Kidney epithelial cell (primary cell): Measurements from ENCODE around the gene LRRN2. TPM values are rescaled to one million over a fixed set of nuclear protein-coding genes. Genes with fewer than 3 reads are reported as not detected.
"Not testable (repeated sequence)": the region's sequence is repeated elsewhere in the genome, so short reads cannot be mapped to it uniquely, and the experiment has no call there.

Experiments used
- DNase-seq: peaks from one replicate; pipeline ENCODE4 v3.0.0-alpha.2; 2010; ENCODE audit warnings: low read depth
- H3K27me3 ChIP-seq: 2 replicates; pipeline ENCODE4 v1.6.0; 2011; ENCODE audit warnings: low read length; ENCODE audit not compliant: control insufficient read depth, insufficient read depth
- H3K36me3 ChIP-seq: 2 replicates; pipeline ENCODE4 v1.5.1; 2011; ENCODE audit warnings: low read length; ENCODE audit not compliant: control insufficient read depth, insufficient read depth
- H3K4me3 ChIP-seq: 2 replicates; pipeline ENCODE4 v1.5.1; 2011; ENCODE audit warnings: low read depth, mild to moderate bottlenecking, control low read depth, low read length
- total RNA-seq: library from RNA; depleted of rRNA; stranded (reverse); fragments of >200 nt; gene quantifications from 2 replicates; pipeline ENCODE4 v1.2.3, GENCODE V29; 2015
- TF ChIP-seq, protein P1 (sequence below): IDR thresholded peaks from 2 replicates; pipeline ENCODE4 v1.5.1; 2011; ENCODE audit warnings: mild to moderate bottlenecking, moderate library complexity, low read length, control low read depth, inconsistent platforms; ENCODE audit not compliant: insufficient read depth, poor library complexity, severe bottlenecking

Gene LRRN2
- total RNA-seq, 1 donor from 2014 or later = 7.6 TPM

DNA sequence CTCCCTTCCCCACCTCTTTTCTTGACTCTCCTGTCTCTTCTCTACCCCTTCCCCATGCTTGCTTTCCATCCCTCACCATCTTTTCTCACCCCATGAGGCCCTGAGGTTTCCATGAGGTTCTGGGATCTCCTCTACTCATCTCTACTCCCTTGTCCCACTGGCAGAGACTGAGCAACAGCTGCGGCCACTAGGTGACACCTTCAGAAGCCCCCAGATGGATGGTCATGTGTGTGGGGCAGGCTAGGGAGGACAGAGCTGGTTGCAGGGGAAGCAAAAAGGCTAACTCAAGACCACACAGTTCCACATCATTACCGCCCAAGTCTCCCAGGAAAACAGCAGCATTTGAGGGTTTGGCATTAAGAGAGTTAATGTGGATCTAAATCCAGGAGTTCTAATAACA lies 45.0 kb downstream of the LRRN2 start:
- H3K4me3 ChIP-seq = no peak overlapping the region
- H3K36me3 ChIP-seq = no peaks in the 10 kb centered on the region
- TF ChIP-seq, protein P1, sequence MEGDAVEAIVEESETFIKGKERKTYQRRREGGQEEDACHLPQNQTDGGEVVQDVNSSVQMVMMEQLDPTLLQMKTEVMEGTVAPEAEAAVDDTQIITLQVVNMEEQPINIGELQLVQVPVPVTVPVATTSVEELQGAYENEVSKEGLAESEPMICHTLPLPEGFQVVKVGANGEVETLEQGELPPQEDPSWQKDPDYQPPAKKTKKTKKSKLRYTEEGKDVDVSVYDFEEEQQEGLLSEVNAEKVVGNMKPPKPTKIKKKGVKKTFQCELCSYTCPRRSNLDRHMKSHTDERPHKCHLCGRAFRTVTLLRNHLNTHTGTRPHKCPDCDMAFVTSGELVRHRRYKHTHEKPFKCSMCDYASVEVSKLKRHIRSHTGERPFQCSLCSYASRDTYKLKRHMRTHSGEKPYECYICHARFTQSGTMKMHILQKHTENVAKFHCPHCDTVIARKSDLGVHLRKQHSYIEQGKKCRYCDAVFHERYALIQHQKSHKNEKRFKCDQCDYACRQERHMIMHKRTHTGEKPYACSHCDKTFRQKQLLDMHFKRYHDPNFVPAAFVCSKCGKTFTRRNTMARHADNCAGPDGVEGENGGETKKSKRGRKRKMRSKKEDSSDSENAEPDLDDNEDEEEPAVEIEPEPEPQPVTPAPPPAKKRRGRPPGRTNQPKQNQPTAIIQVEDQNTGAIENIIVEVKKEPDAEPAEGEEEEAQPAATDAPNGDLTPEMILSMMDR = no peak
- peaks cover 2% of the 10 kb centered on the region for H3K27me3 ChIP-seq
- no peak for DNase-seq

DNA sequence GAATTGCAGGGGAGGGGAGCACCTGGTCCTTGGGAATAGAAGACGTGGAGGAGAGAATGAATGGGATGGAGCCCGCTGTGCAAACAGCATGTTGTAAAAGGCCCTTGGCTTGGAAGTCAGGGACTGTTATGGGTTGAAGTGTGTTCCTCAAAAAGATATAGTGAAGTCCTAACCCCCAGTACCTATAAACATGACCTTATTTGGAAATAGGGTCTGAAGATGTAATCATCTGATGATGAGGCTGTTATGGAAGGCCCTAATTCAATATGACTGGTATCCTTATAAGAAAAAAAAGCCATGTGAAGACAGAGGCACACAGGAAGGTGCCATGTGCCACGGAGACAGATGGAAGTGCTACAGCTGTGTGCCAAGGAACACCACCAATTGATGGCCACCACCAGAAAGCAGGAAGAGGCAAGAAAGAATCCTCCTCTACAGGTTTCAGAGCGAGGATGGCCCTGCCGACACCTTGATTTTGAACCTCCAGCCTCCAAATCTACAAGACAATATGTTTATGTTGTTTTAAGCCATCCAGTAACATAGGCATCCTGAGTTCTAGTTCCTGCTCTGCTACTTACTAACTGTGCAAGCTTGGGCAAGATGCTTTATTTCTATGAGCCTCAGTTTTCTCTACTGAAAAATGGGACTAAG lies 51.2 kb downstream of the LRRN2 start:
- TF ChIP-seq, protein P1 = no peak
- H3K27me3 ChIP-seq = peaks cover 2% of the 10 kb centered on the region
- no peak for DNase-seq
- no peaks in the 10 kb centered on the region for H3K36me3 ChIP-seq
- no peak overlapping the region for H3K4me3 ChIP-seq

DNA sequence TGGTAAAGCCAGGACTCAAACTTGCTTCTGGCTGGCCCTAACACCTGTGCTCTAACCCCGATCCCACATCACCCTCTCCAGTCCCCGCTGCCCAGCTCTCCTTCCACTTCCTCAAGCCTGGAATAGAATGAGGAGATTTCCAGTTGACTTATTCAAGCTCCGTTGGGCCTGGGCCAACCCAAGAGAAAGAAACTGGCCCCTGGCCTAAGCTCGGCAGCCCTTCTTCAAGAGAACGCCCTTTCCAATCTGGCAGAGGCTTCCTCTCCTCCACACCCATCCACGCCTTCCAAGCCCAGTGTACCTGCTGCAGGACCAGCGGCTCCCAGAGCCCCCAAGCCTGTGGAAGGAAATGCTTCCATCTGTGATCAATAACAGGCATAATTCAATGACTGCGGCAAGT lies 51.9 kb downstream of the LRRN2 start:
- no peak overlapping the region for H3K4me3 ChIP-seq
- TF ChIP-seq, protein P1 = no peak

DNA sequence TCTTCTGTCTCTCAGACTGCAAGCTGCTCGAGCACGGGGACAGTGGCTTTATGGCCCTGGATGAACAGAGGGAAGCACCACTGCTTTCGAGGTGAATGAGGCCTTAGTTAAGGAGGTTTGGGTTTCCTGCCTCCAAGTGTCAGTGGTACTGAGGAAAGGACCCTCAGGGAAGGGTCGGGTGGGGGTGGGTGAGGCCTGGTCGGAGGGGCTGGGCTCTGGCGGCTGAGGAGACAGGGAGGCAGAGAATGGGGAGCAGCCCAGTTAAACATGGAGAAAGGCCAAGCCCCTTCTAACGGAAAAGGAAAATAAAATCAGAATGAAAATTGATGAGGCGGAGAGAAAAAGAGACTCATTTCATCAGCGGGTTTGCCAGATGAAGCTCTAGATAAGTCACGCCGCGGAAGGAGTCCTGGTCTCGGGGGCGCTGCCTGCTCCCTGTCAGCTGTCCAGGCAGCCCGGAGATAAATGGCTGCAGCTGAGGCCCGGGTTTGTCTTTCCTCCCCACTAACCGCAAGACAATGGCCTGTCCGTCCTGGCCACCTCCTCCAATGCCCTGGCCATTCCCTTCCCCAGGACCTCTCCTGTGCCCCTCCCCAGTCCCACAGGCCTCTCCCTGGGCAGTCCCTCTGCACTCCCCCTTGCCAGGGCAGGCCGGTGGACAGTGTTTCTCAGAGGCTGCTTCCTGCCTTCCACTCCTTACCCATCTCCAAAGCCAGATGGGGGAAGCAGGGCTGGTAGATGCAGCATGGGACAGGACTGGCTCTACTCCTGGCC lies 55.2 kb downstream of the LRRN2 start:
- DNase-seq = no peak
- H3K4me3 ChIP-seq = no peak overlapping the region
- no peaks in the 10 kb centered on the region for H3K36me3 ChIP-seq
- TF ChIP-seq, protein P1 = no peak
- peaks cover 2% of the 10 kb centered on the region for H3K27me3 ChIP-seq

More for the DNA sequence above, 51.9 kb downstream of the LRRN2 start:
- no peak for DNase-seq
- peaks cover 2% of the 10 kb centered on the region for H3K27me3 ChIP-seq
- no peaks in the 10 kb centered on the region for H3K36me3 ChIP-seq

DNA sequence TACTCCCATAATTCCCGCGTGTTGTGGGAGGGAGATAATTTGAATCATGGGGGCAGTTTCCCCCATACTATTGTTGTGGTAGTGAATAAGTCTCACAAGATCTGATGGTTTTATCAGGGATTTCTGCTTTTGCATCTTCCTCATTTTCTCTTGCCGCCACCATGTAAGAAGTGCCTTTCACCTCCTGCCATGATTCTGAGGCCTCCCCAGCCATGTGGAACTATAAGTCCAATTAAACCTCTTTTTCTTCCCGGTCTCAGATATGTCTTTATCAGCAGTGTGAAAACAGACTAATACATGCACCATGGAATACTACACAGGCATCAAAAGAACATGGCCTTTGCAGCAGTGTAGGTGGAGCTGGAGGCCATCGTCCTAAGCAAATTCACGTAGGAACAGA lies 56.1 kb downstream of the LRRN2 start:
- not testable (repeated sequence) for H3K4me3 ChIP-seq, DNase-seq, H3K36me3 ChIP-seq, H3K27me3 ChIP-seq

GRCh38 chr1:204628868-204629267 lies 56.7 kb downstream of the LRRN2 start:
- Histone ChIP-seq H3K27me3 (peaks cover 2% of the 10 kb centered on the region), H3K4me3 (no peak overlapping the region), H3K36me3 (no peaks in the 10 kb centered on the region)
- no peak for DNase-seq
- TF ChIP-seq, protein P1 = no peak
